Measurements from ENCODE around the gene IGFBP3. TPM values are rescaled to one million over a fixed set of nuclear protein-coding genes. Genes with fewer than 3 reads are reported as not detected.

IGFBP3 gene
- total and polyA plus RNA-seq, 2 of the 13 experiments (the other 11 are each of a cell fraction or from before 2014, with no cell fraction given) = 57.5 TPM; not detected in 1

DNA sequence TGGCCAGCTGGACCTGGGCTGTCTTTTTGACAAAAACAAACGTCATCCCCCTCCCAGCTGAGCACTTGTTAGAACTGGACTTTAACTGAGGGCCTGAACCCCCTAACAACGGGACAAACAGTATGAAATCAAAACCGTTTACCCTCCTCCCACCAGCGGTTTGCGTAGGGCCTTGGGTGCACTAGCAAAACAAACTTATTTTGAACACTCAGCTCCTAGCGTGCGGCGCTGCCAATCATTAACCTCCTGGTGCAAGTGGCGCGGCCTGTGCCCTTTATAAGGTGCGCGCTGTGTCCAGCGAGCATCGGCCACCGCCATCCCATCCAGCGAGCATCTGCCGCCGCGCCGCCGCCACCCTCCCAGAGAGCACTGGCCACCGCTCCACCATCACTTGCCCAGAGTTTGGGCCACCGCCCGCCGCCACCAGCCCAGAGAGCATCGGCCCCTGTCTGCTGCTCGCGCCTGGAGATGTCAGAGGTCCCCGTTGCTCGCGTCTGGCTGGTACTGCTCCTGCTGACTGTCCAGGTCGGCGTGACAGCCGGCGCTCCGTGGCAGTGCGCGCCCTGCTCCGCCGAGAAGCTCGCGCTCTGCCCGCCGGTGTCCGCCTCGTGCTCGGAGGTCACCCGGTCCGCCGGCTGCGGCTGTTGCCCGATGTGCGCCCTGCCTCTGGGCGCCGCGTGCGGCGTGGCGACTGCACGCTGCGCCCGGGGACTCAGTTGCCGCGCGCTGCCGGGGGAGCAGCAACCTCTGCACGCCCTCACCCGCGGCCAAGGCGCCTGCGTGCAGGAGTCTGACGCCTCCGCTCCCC is 32.7 kb downstream of the IGFBP3 start, which contains the start of gene IGFBP1 (continued):
- TF ChIP-seq XBP1 (CRISPR knock-in tag; IDR thresholded peaks at IDR 0.05) (0 out of 2 replicates have a peak, but pooled peaks have one; percentile 70), FOSL2 (CRISPR knock-in tag; IDR thresholded peaks at IDR 0.05) (peak; percentile 79), ZNF615 (CRISPR knock-in tag; IDR thresholded peaks at IDR 0.05; ENCODE audit: borderline replicate concordance) (no peak), FOXJ3 (CRISPR knock-in tag; IDR thresholded peaks at IDR 0.05; ENCODE audit: borderline replicate concordance) (peak; percentile 88), ZMAT3 (CRISPR knock-in tag; conservative IDR thresholded peaks at IDR 0.05) (peak; percentile 94), ZNF510 (CRISPR knock-in tag; IDR thresholded peaks at IDR 0.05; ENCODE audit: low read depth) (peak; percentile 89), NAIF1 (CRISPR knock-in tag; IDR thresholded peaks at IDR 0.05; ENCODE audit: borderline replicate concordance) (peak; percentile 83; the same call in 1 of the 2 replicates), ATF7 (IDR thresholded peaks at IDR 0.05) (no peak), ATF7 (CRISPR knock-in tag; IDR thresholded peaks at IDR 0.05) (no peak), HCFC1 (IDR thresholded peaks at IDR 0.05; ENCODE audit: low read depth, low read length) (no peak), SRSF1 (optimal IDR thresholded peaks at IDR 0.05; ENCODE audit: low read depth, low read length) (no peak), RFX1 (IDR thresholded peaks at IDR 0.05) (peak; percentile 61), FOXK1 (CRISPR knock-in tag; IDR thresholded peaks at IDR 0.05; ENCODE audit: borderline replicate concordance, low read depth) (peak; percentile 79; the same call in 1 of the 2 replicates), SIX1 (CRISPR knock-in tag; IDR thresholded peaks at IDR 0.05; ENCODE audit: borderline replicate concordance) (peak; percentile 92)
- TF ChIP-seq, protein P1, sequence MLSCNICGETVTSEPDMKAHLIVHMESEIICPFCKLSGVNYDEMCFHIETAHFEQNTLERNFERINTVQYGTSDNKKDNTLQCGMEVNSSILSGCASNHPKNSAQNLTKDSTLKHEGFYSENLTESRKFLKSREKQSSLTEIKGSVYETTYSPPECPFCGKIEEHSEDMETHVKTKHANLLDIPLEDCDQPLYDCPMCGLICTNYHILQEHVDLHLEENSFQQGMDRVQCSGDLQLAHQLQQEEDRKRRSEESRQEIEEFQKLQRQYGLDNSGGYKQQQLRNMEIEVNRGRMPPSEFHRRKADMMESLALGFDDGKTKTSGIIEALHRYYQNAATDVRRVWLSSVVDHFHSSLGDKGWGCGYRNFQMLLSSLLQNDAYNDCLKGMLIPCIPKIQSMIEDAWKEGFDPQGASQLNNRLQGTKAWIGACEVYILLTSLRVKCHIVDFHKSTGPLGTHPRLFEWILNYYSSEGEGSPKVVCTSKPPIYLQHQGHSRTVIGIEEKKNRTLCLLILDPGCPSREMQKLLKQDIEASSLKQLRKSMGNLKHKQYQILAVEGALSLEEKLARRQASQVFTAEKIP (CRISPR knock-in tag; IDR thresholded peaks at IDR 0.05; ENCODE audit: borderline replicate concordance) = 0 out of 2 replicates have a peak, but pooled peaks have one; percentile 53
- TF ChIP-seq, protein P2, sequence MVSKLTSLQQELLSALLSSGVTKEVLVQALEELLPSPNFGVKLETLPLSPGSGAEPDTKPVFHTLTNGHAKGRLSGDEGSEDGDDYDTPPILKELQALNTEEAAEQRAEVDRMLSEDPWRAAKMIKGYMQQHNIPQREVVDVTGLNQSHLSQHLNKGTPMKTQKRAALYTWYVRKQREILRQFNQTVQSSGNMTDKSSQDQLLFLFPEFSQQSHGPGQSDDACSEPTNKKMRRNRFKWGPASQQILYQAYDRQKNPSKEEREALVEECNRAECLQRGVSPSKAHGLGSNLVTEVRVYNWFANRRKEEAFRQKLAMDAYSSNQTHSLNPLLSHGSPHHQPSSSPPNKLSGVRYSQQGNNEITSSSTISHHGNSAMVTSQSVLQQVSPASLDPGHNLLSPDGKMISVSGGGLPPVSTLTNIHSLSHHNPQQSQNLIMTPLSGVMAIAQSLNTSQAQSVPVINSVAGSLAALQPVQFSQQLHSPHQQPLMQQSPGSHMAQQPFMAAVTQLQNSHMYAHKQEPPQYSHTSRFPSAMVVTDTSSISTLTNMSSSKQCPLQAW (CRISPR knock-in tag; IDR thresholded peaks at IDR 0.05) = peak; percentile 83
- TF ChIP-seq, protein P3, sequence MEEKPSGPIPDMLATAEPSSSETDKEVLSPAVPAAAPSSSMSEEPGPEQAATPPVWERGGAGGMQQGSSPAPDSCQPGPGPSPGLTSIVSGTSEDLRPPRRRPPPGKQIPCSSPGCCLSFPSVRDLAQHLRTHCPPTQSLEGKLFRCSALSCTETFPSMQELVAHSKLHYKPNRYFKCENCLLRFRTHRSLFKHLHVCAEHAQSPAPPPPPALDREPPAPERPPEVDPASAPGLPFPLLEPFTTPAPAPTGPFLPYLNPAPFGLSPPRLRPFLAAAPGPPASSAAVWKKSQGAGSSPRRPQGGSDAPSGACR (CRISPR knock-in tag; IDR thresholded peaks at IDR 0.05) = peak; percentile 86; the same call in 1 of the 2 replicates
- TF ChIP-seq, protein P4, sequence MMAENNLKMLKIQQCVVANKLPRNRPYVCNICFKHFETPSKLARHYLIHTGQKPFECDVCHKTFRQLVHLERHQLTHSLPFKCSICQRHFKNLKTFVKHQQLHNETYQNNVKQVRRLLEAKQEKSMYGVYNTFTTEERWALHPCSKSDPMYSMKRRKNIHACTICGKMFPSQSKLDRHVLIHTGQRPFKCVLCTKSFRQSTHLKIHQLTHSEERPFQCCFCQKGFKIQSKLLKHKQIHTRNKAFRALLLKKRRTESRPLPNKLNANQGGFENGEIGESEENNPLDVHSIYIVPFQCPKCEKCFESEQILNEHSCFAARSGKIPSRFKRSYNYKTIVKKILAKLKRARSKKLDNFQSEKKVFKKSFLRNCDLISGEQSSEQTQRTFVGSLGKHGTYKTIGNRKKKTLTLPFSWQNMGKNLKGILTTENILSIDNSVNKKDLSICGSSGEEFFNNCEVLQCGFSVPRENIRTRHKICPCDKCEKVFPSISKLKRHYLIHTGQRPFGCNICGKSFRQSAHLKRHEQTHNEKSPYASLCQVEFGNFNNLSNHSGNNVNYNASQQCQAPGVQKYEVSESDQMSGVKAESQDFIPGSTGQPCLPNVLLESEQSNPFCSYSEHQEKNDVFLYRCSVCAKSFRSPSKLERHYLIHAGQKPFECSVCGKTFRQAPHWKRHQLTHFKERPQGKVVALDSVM (CRISPR knock-in tag; IDR thresholded peaks at IDR 0.05) = peak; percentile 68
- TF ChIP-seq, protein P5, sequence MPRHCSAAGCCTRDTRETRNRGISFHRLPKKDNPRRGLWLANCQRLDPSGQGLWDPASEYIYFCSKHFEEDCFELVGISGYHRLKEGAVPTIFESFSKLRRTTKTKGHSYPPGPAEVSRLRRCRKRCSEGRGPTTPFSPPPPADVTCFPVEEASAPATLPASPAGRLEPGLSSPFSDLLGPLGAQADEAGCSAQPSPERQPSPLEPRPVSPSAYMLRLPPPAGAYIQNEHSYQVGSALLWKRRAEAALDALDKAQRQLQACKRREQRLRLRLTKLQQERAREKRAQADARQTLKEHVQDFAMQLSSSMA (CRISPR knock-in tag; IDR thresholded peaks at IDR 0.05) = peak; percentile 95; the same call in 1 of the 2 replicates
- TF ChIP-seq, protein P6, sequence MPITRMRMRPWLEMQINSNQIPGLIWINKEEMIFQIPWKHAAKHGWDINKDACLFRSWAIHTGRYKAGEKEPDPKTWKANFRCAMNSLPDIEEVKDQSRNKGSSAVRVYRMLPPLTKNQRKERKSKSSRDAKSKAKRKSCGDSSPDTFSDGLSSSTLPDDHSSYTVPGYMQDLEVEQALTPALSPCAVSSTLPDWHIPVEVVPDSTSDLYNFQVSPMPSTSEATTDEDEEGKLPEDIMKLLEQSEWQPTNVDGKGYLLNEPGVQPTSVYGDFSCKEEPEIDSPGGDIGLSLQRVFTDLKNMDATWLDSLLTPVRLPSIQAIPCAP (CRISPR knock-in tag; IDR thresholded peaks at IDR 0.05; ENCODE audit: low read depth) = peak; percentile 72

All from HepG2 (cell line).